Ramos (cell line): ENCODE data around the gene PANX1.

Source experiments
- in situ Hi-C: fragments of 300-500 bp; cut with MboI; formaldehyde crosslinking; loops from one replicate; pipeline ENCODE4 v1.14.3; 2022; ENCODE audit warnings: low sequenced_read_pairs; ENCODE audit not compliant: unreplicated experiment

PANX1 gene

DNA sequence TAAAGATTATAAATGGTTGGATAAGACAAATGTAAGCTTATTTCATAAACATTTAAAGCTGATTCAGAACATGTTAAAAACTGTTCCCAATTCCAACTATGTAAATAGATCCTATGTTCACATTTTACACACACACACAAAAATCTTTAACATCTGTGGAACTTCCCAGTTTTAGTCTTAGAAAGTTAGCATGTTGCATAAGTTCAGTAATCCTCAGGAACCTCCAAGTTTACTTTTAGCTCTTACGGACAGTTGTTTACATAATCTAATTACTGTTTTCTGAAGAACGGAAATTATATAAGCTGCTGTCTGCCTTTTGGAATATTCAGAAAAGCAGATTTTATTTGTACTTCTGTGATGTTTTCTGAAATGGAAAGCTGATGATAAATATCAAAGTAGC lies 53.3 kb downstream of the PANX1 start:
- in situ Hi-C loops, result no loop called here

DNA sequence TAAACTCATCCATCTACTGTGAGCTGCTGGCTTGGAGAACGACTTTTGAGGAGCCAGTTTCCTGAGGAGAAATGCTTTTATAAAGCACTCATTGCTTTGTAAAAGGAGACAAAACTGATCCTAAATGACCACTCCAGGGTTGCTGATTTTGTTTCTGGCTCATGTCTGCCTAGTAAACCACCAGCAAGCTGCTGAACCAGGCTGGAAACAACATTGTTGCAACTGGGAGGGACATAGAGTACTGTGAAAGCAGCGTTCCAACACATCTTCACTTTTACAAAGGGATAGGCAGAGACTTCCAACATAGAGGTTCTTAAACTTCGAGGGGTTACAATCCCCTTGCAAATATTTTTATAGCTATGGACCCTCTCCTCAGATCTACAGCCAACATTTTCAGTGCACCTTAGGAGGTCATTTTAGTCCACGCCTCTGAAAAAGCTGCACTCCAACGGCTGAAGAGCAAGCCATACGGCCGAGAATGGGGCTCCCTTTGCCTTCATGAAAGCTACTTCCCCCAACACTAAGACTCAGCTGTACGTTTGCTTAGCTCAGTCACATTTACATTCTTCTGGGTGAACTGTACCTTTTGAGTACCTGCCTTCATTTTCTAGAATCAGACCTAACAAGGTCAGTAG lies 54.7 kb downstream of the PANX1 start:
- in situ Hi-C loops, result no loop called here

DNA sequence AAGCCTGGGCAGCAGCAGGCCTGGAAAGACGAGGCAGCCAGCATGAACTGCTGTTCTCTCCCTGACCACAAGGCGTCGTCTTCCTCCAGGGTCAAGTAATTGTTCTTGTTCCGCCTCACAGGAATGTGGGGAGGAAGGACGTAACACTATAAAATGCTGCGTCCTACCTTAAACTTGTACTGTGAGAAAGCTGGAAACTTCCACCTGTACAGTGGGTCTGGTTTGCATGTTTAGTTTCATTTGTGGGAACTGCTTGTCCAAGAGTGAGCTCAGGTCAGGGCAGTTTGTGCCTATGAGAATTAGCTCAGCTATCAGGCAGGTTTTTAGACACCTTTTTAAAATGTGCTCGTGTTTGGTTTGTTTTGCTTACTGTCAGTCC lies 55.2 kb downstream of the PANX1 start:
- in situ Hi-C loops, result no loop called here

DNA sequence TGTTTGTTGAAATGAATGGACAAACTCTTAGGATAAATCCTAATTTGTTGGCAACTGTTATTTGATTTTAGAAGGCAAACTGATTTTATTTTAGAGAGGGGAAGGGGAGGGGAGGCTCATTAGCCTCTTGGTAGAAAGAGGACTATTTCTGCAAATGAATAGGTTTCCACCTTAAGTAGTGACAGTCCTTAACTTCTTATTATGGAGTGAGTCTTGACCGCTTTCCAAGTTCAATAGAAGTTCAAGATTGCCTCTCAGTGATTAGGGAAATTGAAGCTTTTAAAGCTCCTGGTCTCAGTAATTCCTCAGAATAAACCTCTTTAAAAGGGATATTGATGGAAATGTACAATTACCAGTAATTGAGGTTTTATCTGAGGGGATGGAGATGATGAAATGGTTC lies 55.7 kb downstream of the PANX1 start:
- in situ Hi-C loops, result no loop called here

DNA sequence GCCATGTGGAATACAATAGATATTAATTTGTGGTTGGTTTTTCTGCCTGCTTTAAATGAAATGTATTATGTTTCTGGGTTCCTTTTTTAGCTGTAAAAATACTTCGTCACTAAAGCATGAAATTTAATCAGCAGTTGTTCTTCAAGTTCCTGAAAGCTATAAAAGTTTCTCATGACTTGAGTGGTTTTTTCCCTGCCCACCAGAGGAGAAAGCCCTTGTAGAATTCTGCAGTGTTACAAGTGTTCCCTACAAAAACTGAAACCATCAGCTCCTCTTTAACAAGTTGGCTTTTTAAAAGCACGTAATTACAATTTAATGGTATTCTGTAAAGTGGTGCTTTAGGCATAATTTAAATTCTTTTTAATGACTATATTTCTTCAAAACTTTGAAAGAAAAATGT lies 56.2 kb downstream of the PANX1 start:
- in situ Hi-C loops, result no loop called here

DNA sequence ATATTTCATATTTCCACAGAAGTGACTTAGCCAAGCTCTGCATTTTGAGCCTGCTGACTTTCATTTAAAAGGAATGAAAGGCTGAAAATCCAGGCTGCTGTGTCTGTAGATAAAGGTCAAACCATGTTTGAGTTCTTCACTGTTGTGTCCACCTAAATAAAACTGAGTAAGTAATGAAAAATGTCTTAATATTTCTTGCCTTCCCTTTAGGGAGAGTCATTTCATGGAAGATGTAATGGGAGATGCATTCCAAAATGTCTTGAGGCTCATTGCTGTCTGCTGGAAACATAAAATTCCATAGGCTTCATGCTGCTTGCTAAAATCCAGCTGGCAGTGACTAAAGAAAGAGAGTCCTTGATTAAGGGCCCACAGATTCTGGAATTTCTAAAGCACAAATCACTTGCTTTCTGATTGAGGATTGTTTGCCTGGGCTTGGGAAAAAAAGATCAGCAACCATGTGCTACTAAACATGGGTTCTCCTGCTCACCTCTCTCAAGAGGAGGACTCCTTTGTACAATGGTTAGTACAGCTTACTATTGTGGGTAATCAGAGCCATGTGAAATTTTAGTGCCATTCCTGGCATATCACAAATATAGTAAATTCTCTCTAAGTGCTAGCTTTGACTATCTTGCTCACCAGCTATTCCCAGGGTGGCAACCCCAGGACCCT lies 56.9 kb downstream of the PANX1 start:
- in situ Hi-C loops, result no loop called here

DNA sequence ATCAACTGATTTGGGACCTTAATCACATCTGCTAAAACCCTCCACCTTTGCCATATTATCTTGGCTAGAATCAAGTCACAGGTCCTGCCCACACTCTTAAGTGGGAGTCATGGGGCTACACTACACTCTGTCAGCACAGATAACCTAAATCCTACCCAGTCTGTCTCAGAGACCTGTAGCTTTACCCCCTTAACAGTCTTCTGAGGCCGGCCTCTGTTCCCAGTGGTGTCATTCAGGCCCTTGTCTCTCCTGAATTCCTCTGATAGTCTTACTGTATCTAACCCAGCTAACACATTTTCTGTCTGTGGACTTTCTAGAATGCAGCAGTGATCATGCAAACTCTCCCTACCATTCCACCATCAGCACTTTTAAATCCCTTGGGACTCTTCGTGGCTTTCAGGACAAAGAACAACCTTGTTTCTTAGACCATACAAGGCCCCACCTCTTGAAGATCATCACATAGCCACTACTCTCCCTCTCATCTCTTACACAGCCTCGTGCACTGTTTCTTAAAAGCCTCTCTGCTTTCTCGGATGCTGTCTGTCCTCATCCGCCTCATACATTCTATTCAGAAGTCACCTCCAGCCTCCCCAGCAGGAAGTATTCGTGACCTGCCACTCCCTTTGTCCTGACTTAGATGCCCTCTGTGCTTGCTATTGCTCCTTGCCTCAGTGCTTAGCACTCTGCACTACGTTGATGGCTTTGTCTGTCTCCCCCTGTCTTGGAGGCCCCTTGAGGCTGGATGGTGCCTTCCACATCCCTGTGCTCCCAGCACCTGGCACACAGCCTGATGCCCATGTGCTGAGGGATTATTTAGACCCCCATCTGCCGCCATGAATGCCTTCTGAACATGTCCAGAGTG lies 57.9 kb downstream of the PANX1 start:
- in situ Hi-C loops, result no loop called here

DNA sequence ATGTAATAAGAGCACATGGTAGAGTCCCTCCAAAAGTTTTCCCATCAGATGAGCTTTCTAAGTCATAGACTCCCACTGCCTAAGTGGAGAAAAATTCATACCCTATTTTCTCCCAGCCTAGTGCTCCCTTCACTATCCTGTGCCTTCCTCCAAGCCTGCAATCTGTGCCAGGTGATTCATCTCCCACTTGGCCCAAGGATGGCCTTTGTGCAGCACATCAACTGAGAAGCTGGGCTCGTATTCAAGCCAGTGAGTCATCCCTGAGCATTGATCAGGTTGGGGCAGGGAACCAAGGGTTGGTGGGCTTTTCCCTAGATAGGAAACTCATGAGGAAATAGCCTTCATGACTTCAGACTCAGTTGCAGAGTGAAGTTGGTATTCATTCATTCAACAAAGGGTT lies 64.6 kb downstream of the PANX1 start:
- in situ Hi-C loops, result no loop called here

DNA sequence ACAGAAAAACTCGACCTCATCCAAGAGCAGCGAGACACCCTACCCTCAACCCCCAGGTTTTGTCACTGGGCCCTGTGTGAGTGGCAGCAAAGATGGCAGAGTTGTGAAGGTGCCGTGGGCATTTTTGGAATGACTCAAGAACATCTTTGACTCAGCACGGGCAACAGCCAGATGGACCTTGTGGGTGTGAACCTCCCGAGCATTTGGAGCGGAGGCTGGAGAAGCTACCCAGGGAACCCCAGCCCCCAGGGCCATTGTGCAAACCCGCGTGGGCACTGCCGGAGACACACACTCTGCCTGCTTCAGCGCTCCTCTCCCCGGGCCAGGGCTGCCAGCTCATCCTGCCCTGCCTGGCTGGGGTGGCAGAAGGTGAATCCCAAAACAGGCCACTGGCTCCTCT lies 66.1 kb downstream of the PANX1 start:
- in situ Hi-C loops, result no loop called here

DNA sequence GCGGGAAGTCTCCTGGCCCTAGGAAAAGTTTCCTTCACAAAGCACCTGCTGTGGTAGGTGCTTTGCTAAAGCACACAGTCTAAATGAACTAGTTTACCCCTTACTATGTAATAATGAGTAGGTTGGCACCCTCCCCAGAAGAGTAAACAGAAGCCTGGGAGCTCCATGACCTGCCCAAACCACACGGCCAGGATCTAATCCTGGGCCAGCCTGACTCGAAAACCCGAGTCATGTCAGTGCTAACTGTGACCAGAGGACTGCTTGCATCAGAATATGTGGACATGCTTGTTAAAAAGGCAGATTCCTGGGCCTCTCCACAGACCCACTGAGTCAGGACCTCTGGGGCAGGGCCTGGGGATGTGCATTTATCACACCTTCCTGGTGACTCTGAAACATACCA lies 67.7 kb downstream of the PANX1 start:
- in situ Hi-C loops, result no loop called here

DNA sequence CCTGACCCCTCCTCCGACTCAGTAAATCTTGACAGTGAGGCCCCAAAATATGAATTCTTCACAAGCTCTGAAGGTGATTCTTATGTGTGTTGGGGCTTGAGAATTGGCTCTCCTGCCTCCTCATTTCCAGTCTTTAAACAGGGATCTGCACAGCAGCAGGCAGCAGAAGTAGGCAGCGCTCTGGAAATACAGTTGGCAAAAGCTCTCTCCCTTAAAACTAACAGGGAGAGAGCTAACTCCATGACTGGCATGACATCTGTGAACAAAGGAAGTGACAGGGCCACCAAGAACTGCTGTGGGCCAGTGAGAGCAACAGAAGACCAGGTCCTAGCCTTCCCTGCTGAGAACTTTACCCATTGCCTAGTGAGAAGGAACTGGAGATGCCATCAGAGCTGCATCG lies 70.1 kb downstream of the PANX1 start:
- in situ Hi-C loops, result no loop called here

DNA sequence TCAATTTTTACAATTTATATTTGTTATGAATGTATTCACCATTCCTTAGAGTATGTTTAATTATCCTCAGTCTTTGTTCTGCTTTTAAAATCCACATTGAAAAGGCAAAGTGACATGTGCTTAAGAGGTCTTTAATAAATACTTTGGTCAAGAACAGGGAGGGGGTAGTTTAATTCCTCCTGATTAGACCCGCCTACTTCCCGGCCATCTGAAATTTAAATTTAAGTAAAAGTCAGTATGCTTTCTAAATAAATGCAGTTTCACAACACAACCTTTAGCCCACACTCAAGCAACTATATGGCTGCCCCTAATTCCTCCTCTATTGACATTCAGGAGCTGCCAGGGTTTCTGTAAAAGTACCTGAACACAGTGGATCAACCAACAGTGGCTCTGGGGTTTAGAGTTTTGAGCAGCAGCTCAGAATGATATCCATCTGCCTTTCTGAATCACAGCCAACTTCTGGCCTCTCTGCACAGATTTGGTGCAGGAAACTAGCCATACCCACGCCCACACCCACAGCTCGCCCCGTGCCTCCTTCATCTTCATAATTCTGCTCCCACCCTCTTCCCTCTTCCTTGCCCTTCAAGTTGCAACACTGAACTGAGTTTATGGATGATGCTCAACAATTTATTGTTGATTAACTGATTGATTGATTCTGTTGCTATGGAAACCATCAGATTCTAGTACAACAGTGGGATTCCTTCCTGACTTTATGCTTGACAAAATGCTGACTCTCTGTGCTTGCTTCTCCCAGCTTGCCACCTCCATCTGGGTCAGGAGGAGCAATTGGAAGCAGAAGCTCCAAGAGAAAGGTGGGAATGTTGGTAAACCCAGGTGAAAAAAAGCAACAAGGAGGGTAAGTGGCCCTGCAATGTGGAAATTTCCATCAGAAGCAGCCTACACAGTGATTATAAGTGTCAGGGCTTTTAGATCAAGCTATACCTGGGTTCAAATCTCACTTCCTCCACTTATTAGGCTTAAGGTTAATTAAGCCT lies 70.8 kb downstream of the PANX1 start:
- in situ Hi-C loops, result no loop called here

DNA sequence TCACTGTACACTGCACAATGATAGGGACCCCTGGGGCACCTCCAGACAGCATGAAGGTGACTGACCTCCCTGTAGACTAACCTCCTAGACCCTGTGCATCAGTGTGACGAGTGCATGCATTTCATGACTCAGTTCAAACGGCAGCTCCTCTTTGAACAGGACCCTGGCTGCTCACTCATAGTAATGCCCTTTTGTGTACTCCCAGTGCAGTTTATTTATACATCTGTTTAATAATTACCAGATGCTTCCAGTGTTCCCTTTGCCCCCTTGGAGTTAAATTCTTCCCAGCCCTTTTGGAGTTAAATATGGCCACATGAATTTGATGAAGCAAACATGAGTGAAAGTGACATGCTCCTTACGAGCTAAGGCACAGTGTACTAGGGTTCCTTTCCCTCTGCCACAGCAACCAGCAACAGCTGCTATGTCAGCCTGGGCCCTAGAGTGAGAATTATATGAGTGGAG lies 72.4 kb downstream of the PANX1 start:
- in situ Hi-C loops, result no loop called here

DNA sequence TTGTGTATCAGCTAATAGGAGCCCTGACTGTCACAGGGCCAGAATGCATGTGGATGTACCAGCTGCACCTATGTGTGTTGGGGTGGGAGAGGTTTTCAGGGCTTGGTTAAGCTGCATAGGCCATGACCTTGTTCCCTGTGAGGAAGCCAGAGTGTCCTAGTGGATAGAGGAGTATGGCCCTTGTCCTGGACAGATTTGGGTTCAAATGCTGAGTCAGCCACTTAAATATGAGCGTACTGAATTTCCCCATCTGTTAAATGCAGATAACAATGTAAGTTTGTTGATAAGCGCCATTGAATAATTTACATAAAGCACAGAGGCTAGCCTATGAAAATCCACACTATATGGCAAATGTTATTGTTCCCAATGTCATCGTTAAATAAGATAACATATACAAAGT lies 74.4 kb downstream of the PANX1 start:
- in situ Hi-C loops, result no loop called here

DNA sequence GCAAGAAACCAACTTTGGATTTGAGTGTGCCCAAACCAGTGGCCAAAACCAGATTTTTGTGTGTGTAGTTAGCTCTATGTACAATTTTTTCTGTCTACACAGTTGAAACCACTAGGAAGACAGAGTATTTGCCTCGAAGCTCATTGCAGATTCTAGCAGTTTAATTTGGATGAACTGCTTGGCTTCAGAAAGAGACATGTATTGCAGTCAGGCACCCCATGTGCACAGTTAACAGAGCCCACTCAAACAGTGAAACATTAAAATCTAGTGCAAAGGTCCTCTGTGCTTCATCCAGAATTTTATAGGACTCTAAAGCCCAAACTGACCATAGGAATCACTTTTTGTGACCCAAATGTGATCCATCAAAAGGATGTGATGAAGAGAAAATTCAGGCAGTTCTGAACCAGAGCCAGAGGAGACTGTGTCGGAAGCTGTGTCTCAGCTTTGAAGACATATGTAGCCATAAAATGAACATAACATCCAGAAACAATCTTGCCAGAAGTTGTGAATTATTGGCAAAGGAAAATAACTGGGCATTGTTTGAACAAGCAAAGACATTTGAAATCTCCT lies 82.7 kb downstream of the PANX1 start:
- in situ Hi-C loops, result no loop called here

DNA sequence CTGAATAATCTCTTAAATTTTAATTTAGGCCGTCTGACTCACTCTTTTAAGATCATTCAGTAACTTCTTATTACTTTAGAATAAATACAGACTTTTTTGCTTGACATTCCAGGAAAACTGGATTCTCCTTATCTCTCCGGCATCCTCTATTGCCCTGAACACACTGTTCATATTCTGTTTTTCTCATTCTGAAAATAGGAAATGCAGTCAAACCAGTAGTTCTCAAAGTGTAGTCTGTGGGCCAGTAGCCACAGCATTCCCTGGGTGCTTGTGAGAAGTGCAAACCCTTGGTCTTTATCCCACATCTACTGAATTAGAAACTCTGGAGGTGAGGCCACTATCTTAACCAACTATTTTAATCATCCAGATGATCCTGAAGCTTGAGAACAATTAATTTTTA lies 84.3 kb downstream of the PANX1 start:
- in situ Hi-C loops, result no loop called here

DNA sequence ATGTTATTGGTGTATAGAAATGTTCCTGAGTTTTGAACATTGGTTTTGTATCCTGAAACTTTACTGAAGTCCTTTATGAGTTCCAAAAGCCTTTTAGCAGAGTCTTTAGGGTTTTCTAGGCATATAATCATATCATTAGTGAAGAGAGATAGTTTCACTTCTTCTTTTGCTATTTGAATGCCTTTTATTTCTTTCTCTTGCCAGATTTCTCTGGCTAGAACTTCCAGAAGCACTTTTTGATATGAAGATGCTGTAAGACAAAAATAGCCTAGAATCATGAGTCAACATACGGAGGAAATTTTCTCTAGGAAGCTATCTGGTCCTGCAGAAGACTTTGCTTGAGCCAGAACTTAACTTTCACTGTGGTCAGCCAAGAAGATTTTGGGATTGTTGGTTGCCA lies 89.1 kb downstream of the PANX1 start:
- in situ Hi-C loops, result no loop called here

DNA sequence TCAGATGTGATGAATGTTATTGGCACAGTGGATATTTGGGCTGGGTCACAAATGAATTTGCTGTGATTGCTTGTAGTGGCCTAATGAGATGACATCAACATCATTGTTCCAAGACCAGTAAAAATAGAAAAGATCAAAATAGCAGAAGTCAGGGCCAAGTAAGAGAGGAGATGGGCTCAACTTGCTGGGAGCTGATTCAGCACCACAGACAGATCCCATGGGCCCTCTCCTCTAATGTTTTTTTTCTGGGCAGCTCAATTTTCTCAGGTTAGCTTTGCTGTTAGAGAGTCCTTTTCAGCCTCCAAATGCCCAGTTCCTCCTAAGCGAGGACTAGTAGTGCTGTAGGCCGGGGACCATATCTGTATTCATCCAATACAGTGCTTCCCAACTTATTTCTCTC lies 89.7 kb downstream of the PANX1 start:
- in situ Hi-C loops, result no loop called here

DNA sequence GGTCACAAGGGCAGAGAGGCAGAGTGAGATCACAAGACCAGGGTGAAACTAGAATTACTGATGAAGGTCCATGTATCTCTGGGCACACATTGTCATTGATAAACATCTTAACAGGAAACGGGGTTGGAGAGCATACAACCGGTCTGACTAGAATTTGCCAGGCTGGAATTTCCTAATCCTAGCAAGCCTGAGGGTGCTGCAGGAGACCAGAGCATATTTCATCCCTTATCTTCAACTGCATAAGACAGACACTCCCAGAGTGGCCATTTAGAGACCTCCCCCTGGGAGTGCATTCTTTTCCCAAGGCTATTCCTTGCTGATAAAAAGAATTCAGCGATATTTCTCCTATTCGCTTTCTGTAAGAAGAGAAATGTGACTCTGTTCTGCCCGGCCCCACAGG lies 91.1 kb downstream of the PANX1 start:
- in situ Hi-C loops, result no loop called here

DNA sequence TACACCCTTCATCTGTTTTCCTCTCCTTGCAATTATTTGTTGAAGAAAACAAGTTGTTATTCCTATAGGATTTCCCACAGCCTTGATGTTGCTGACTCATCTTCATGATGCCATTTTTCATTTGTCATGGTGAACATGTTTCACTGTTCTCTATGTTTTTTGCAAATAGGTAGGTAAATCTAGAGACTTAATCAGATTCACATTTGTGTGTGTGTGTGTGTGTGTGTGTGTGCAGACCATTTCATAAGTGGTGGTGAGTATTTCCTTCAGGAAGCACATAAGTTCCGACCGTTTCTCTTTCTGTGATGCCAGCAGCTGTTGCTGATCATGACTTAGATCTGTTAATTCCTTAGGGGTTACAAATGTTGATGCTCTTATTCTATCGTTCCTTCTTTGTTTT lies 95.4 kb downstream of the PANX1 start:
- in situ Hi-C loops, result no loop called here
